Measurements from ENCODE around the gene SUSD2. TPM values are rescaled to one million over a fixed set of nuclear protein-coding genes. Genes with fewer than 3 reads are reported as not detected.
"Not testable (repeated sequence)": the region's sequence is repeated elsewhere in the genome, so short reads cannot be mapped to it uniquely, and the experiment has no call there.

The SUSD2 gene
- total RNA-seq, 4 donors from 2014 or later: 0.88 to 17.6 (median 2.8) TPM

GRCh38 chr22:24233816-24234215 lies 52.5 kb downstream of the SUSD2 start:
- Histone ChIP-seq H3K27me3 (no peaks in the 10 kb centered on the region), H3K4me3 (no peak overlapping the region), H3K4me1 (no peaks in the 10 kb centered on the region), H3K27ac (no peak overlapping the region), H3K36me3 (no peaks in the 10 kb centered on the region), H3K9me3 (no peaks in the 10 kb centered on the region)
- no peak for DNase-seq
- intact Hi-C loops (cut with DNase I; ENCODE audit: low total_unique reads): no loop called here
- TF ChIP-seq CTCF (IDR thresholded peaks at IDR 0.05) (no peak), POLR2A (IDR thresholded peaks at IDR 0.05) (no peak)

- Histone ChIP-seq H3K9me3 (no peaks in the 10 kb centered on the region), H3K4me1 (no peaks in the 10 kb centered on the region), H3K27ac (no peak overlapping the region), H3K36me3 (no peaks in the 10 kb centered on the region), H3K4me3 (no peak overlapping the region), H3K27me3 (no peaks in the 10 kb centered on the region)
- TF ChIP-seq POLR2A (IDR thresholded peaks at IDR 0.05) (no peak), CTCF (IDR thresholded peaks at IDR 0.05) (no peak)
- intact Hi-C loops (cut with DNase I; ENCODE audit: low total_unique reads): no loop called here
- DNase-seq: no peak
Measured at GRCh38 chr22:24235315-24235714, 54.0 kb downstream of the SUSD2 start.

GRCh38 chr22:24236656-24237055 lies 55.4 kb downstream of the SUSD2 start:
- DNase-seq: no peak
- no peaks in the 10 kb centered on the region for H3K9me3 ChIP-seq
- no peak for TF ChIP-seq CTCF (IDR thresholded peaks at IDR 0.05)
- TF ChIP-seq POLR2A (IDR thresholded peaks at IDR 0.05): no peak
- H3K4me1 ChIP-seq: no peaks in the 10 kb centered on the region
- H3K36me3 ChIP-seq: no peaks in the 10 kb centered on the region
- no peak overlapping the region for H3K4me3 ChIP-seq
- H3K27me3 ChIP-seq: no peaks in the 10 kb centered on the region
- intact Hi-C loops (cut with DNase I; ENCODE audit: low total_unique reads): no loop called here
- no peak overlapping the region for H3K27ac ChIP-seq

GRCh38 chr22:24238101-24238694 lies 56.9 kb downstream of the SUSD2 start:
- H3K36me3 ChIP-seq; DNase-seq; H3K27ac ChIP-seq; H3K4me3 ChIP-seq; H3K4me1 ChIP-seq; H3K9me3 ChIP-seq; intact Hi-C loops (cut with DNase I; ENCODE audit: low total_unique reads); H3K27me3 ChIP-seq: not testable (repeated sequence)

Other genes with a start within 250 kb of the SUSD2 start
- gene GSTT2B, start 220.3 kb upstream of the SUSD2 start, total RNA-seq: 1 to 10 TPM; 2.1 to 7.6 (median 4.9) TPM
- gene DDTL, start 214.6 kb upstream of the SUSD2 start, total RNA-seq: 1 to 10 TPM in 1 of 4 donors, under 1 TPM in 2, not detected in 1; 0.26 to 3.4 (median 0.48) TPM
- 10 to 100 TPM; 26.5 to 58.7 (median 48.0) TPM for gene DDT, start 207.0 kb upstream of the SUSD2 start, total RNA-seq
- not detected for gene GSTT2, start 201.4 kb upstream of the SUSD2 start, total RNA-seq
- not detected for gene GSTT4, start 176.0 kb upstream of the SUSD2 start, total RNA-seq
- gene CABIN1, start 170.2 kb upstream of the SUSD2 start, total RNA-seq: 10 to 100 TPM; 10.2 to 86.5 (median 39.8) TPM
- gene GGT5, start 63.6 kb downstream of the SUSD2 start, total RNA-seq: 10 to 100 TPM in 3 of 4 donors, 1 to 10 TPM in 1; 4.1 to 95.9 (median 54.9) TPM
- 100 to 1,000 TPM in 1 of 4 donors, 10 to 100 TPM in 3; 18.2 to 114 (median 55.3) TPM for gene SPECC1L, start 89.3 kb downstream of the SUSD2 start, total RNA-seq
- 1 to 10 TPM in 3 of 4 donors, not detected in 1; 3.3 to 9.9 (median 8.9) TPM for gene ADORA2A, start 246.1 kb downstream of the SUSD2 start, total RNA-seq